HCT116 (cell line): ENCODE measurements around the gene KLF16. TPM values are rescaled to one million over a fixed set of nuclear protein-coding genes. Genes with fewer than 3 reads are reported as not detected.
A peak's percentile ranks its signal among the peaks of the same experiment; 100 is the strongest.

ENCODE experiments used
- ATAC-seq: fragments of 200-7000 bp; cut with Tn5 transposase; 2 replicates; pipeline ENCODE4 v1.9.1; 2020; ENCODE audit warnings: mild to moderate bottlenecking, moderate library complexity
- BruUV-seq: library from RNA; stranded (reverse); fragments of 400-500 nt; replicated peaks from 2 replicates; lab custom pipeline; 2021; lab: Mats Ljungman, UMichigan
- CTCF ChIA-PET: fragments of 300-600 bp; sonication (Branson Sonifier 250); formaldehyde crosslinking; loops from one replicate; lab custom pipeline; 2021; ENCODE audit warnings: antibody characterized with exemption; lab: Charles Lee
- POLR2A ChIA-PET: fragments of 300-600, 350-600 bp; sonication (Branson Sonifier 250); formaldehyde crosslinking; loops from one replicate; lab custom pipeline; 2021; ENCODE audit warnings: antibody characterized with exemption; lab: Charles Lee
- RAD21 ChIA-PET, 2 experiments: fragments of 300-600 bp; sonication (Branson Sonifier 250); formaldehyde crosslinking; loops; one replicate each; lab custom pipeline; 2023; ENCODE audit warnings: low total read pairs in 2 of 2; ENCODE audit not compliant: uncharacterized antibody in 2 of 2, unreplicated experiment in 2 of 2, low non-redundant PET in 1 of 2; lab: Charles Lee
- DNase-seq: peaks from one replicate; pipeline ENCODE4 v3.0.0-alpha.2; 2010; ENCODE audit warnings: low read depth, low spot score
- H2AFZ ChIP-seq: fragments of 200-600 bp; shearing (Covaris generic), sonication (generic); 2 replicates; pipeline ENCODE4 v1.6.1; 2017; ENCODE audit warnings: low read depth, mixed run types, mixed read lengths, antibody characterized with exemption, low read length; ENCODE audit not compliant: poor library complexity, severe bottlenecking
- H3K27ac ChIP-seq: 2 replicates; pipeline ENCODE4 v1.5.1; 2012; ENCODE audit warnings: low read depth, low read length
- H3K27me3 ChIP-seq: fragments of 200-600 bp; sonication (generic); 2 replicates; pipeline ENCODE4 v1.6.1; 2016; ENCODE audit warnings: mixed run types, low read length, mixed read lengths; ENCODE audit not compliant: insufficient read depth
- H3K36me3 ChIP-seq, 2 experiments: fragments of 200-500 bp in 1 of 2; fragments of 200-600 bp in 1 of 2; sonication (Bioruptor generic) in 1 of 2; sonication (generic) in 1 of 2; 2 replicates each; pipeline versions ENCODE4 v1.5.1 to v1.6.1; 2014 to 2016; ENCODE audit warnings: low read length in 2 of 2, inconsistent platforms in 1 of 2, mixed read lengths in 1 of 2, mixed run types in 1 of 2; ENCODE audit not compliant: insufficient read depth in 2 of 2, control insufficient read depth in 1 of 2
- H3K4me1 ChIP-seq, 2 experiments: fragments of 200-600 bp in 1 of 2; sonication (generic) in 1 of 2; 2 replicates each; pipeline versions ENCODE4 v1.5.1 to v1.6.1; 2012 to 2017; ENCODE audit warnings: low read length in 2 of 2, inconsistent platforms in 1 of 2, mild to moderate bottlenecking in 1 of 2, mixed read lengths in 1 of 2, mixed run types in 1 of 2, moderate library complexity in 1 of 2; ENCODE audit not compliant: insufficient read depth in 2 of 2, control insufficient read depth in 1 of 2
- H3K4me2 ChIP-seq: fragments of 200-600 bp; sonication (generic); 2 replicates; pipeline ENCODE4 v1.6.1; 2017; ENCODE audit warnings: mixed run types, low read length, mixed read lengths
- H3K4me3 ChIP-seq, 2 experiments: fragments of 200-600 bp in 1 of 2; sonication (generic) in 1 of 2; replicated peaks in 1 of 2; 2 replicates each; pipeline ENCODE4 v1.5.1; 2011 to 2016; ENCODE audit warnings: low read length in 2 of 2, control low read depth in 1 of 2, low read depth in 1 of 2, mild to moderate bottlenecking in 1 of 2, mixed read lengths in 1 of 2, mixed run types in 1 of 2
- H3K79me2 ChIP-seq: fragments of 200-600 bp; sonication (generic); 2 replicates; pipeline ENCODE4 v1.6.1; 2017; ENCODE audit warnings: mild to moderate bottlenecking, mixed run types, low read length, moderate library complexity, mixed read lengths; ENCODE audit not compliant: insufficient read depth
- H3K9ac ChIP-seq: fragments of 200-600 bp; sonication (generic); 2 replicates; pipeline ENCODE4 v1.6.1; 2016; ENCODE audit warnings: low read length, mixed read lengths
- H3K9me2 ChIP-seq: fragments of 200-600 bp; sonication (generic), shearing (Covaris generic); 2 replicates; pipeline ENCODE4 v1.6.1; 2017; ENCODE audit warnings: mixed run types, mild to moderate bottlenecking, moderate library complexity; ENCODE audit not compliant: insufficient read depth
- H3K9me3 ChIP-seq, 2 experiments: fragments of 200-500 bp in 1 of 2; fragments of 200-600 bp in 1 of 2; sonication (Bioruptor generic) in 1 of 2; sonication (generic) in 1 of 2; 2 replicates each; pipeline ENCODE4 v1.6.1; 2014 to 2017; ENCODE audit warnings: low read length in 2 of 2, mixed read lengths in 2 of 2, inconsistent platforms in 1 of 2, low read depth in 1 of 2, mild to moderate bottlenecking in 1 of 2, mixed run types in 1 of 2, moderate library complexity in 1 of 2; ENCODE audit not compliant: control insufficient read depth in 1 of 2, insufficient read depth in 1 of 2
- H4K20me1 ChIP-seq: fragments of 200-600 bp; sonication (generic), shearing (Covaris generic); 2 replicates; pipeline ENCODE4 v1.6.1; 2017; ENCODE audit warnings: mixed run types, mild to moderate bottlenecking, moderate library complexity; ENCODE audit not compliant: insufficient read depth
- CEBPB ChIP-seq: IDR thresholded peaks from 2 replicates; pipeline ENCODE4 v1.6.1; 2012; ENCODE audit warnings: low read depth
- CTCF ChIP-seq, 3 experiments: fragments of 200-600 bp in 1 of 3; sonication (generic) in 1 of 3; IDR thresholded peaks in 2 of 3; conservative IDR thresholded peaks in 1 of 3; 2 replicates each; pipeline ENCODE4 v1.5.1; 2012 to 2017; ENCODE audit warnings: low read depth in 2 of 3, low read length in 2 of 3, antibody characterized with exemption in 1 of 3, borderline replicate concordance in 1 of 3, control low read depth in 1 of 3, mild to moderate bottlenecking in 1 of 3, mixed read lengths in 1 of 3, mixed run types in 1 of 3, moderate library complexity in 1 of 3; ENCODE audit not compliant: insufficient read depth in 1 of 3
- EZH2 ChIP-seq: fragments of 200-600 bp; sonication (generic); IDR thresholded peaks from 2 replicates; pipeline ENCODE4 v1.6.1; 2017; ENCODE audit warnings: antibody characterized with exemption, mixed run types
- EZH2phosphoT487 ChIP-seq: fragments of 200-600 bp; IDR thresholded peaks from 2 replicates; pipeline ENCODE4 v1.6.1; 2018; ENCODE audit warnings: antibody characterized with exemption, borderline replicate concordance
- FOSL1 ChIP-seq: IDR thresholded peaks from 2 replicates; pipeline ENCODE4 v1.6.1; 2012; ENCODE audit warnings: low read depth
- POLR2AphosphoS5 ChIP-seq: IDR thresholded peaks from 2 replicates; pipeline ENCODE4 v1.6.1; 2011; ENCODE audit warnings: mild to moderate bottlenecking, low read depth, low read length, moderate library complexity
- SIN3A ChIP-seq: IDR thresholded peaks from 2 replicates; pipeline ENCODE4 v1.6.1; 2012; ENCODE audit warnings: low read depth
- TCF7L2 ChIP-seq: IDR thresholded peaks from 2 replicates; pipeline ENCODE4 v1.7.0; 2011; ENCODE audit warnings: borderline replicate concordance, inconsistent platforms; ENCODE audit not compliant: insufficient read depth, insufficient read length; ENCODE audit errors: extremely low read depth
- YY1 ChIP-seq: IDR thresholded peaks from 2 replicates; pipeline ENCODE4 v1.6.1; 2011; ENCODE audit warnings: low read length, low read depth, moderate library complexity, mild to moderate bottlenecking; ENCODE audit not compliant: insufficient replicate concordance; ENCODE audit errors: extremely low read depth
- ZBTB33 ChIP-seq: IDR thresholded peaks from 2 replicates; pipeline ENCODE4 v1.6.1; 2011; ENCODE audit warnings: mild to moderate bottlenecking, low read length, moderate library complexity; ENCODE audit not compliant: insufficient replicate concordance; ENCODE audit errors: extremely low read depth
- ZNF274 ChIP-seq: fragments of 200-500 bp; sonication (Bioruptor generic); IDR thresholded peaks from 2 replicates; pipeline ENCODE4 v1.6.1; 2014; ENCODE audit warnings: mild to moderate bottlenecking, low read depth, low read length, inconsistent platforms
- intact Hi-C: fragments of 100-400 bp; cut with micrococcal nuclease; formaldehyde crosslinking; loops from 2 replicates; pipeline ENCODE4 v1.10.0; 2022
- total RNA-seq: library from RNA; stranded (reverse); gene quantifications from one replicate; pipeline ENCODE4 v1.2.1, GENCODE V29; 2021; ENCODE audit not compliant: unreplicated experiment

KLF16 gene
- total RNA-seq, 1 experiment from 2014 or later = 64.3 TPM

DNA sequence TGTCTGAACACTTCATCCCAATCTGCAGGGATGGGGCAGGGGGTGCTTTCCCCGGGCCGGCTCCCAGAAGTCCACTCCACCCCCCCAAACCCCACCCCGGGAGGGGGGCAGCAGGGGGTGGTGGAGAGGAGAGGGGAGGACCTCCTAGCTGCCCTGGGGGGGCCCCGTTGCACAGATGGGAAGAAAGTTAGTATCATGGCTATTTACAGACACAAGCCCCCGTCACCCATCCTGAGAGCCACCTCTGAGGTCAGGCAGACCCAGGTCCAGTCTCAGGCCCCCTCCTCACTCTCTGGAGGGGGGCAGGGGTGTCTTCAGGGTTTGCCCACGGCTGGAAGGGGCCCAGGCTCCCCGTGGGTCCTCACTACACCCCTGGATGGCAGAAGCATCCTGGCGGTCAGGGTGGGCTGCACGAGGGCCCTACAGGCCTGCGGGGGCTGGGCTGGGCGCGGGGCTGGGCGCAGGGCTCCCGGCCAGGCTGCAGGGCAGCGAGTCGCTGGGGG is 9.3 kb downstream of the KLF16 start:
- Histone ChIP-seq H3K9me3 (no peaks in the 10 kb centered on the region), H3K27me3 (no peaks in the 10 kb centered on the region), H2AFZ (no peak overlapping the region), H3K79me2 (peaks cover 80% of the 10 kb centered on the region), H3K9me2 (no peaks in the 10 kb centered on the region), H3K4me3 (no peak overlapping the region), H3K4me1 (peaks cover 65 to 77% of the 10 kb centered on the region in 2 experiments), H4K20me1 (peaks cover 7% of the 10 kb centered on the region; the same call in 1 of the 2 replicates), H3K36me3 (peaks cover 0 to 7% of the 10 kb centered on the region in 2 experiments; a peak in 1 of 4 replicates), H3K4me2 (peak overlapping the region; percentile 83), H3K27ac (peak overlapping the region; percentile 88), H3K9ac (no peak overlapping the region; the same call in 1 of the 2 replicates)
- RAD21 ChIA-PET = no interaction called here
- intact Hi-C loops = no loop called here
- DNase-seq = no peak
- TF ChIP-seq YY1 (no peak), FOSL1 (no peak), TCF7L2 (no peak), SIN3A (no peak), EZH2phosphoT487 (no peak), EZH2 (no peak), ZNF274 (no peak)
- BruUV-seq = no TSS peak
- CTCF ChIA-PET = interaction anchor here (1.4 kb wide), 1 partner anchor 11 kb away, joined by 3 read pairs; no protein-coding TSS in a partner anchor
- POLR2A ChIA-PET = no interaction called here
- ATAC-seq = no peak

- RAD21 ChIA-PET = interaction anchor here in 1 of 2 experiments (0.6 kb wide), 1 partner anchor 81 kb away, joined by 4 read pairs; no protein-coding TSS in a partner anchor
- H3K4me2 ChIP-seq = peak overlapping the region; percentile 83
- H3K27me3 ChIP-seq = no peaks in the 10 kb centered on the region
- H3K4me3 ChIP-seq = peak overlapping the region; percentile 4 to 26; a peak in 1 of 4 replicates
- peaks cover 74% of the 10 kb centered on the region for H3K79me2 ChIP-seq
- intact Hi-C loops = no loop called here
- TSS peak; percentile 69 for BruUV-seq
- no peak overlapping the region for H2AFZ ChIP-seq
- peaks cover 7% of the 10 kb centered on the region; the same call in 1 of the 2 replicates for H4K20me1 ChIP-seq
- H3K9ac ChIP-seq = peak overlapping the region; percentile 47
- CTCF ChIA-PET = interaction anchor here (0.7 kb wide), 1 partner anchor 8 kb away, joined by 3 read pairs; no protein-coding TSS in a partner anchor
- DNase-seq (peak; percentile 68), ATAC-seq (peak; percentile 42)
- no peaks in the 10 kb centered on the region for H3K9me2 ChIP-seq
- TF ChIP-seq ZBTB33 = no peak
- TF ChIP-seq POLR2AphosphoS5 = 0 out of 2 replicates have a peak, but pooled peaks have one; percentile 14
- TF ChIP-seq CEBPB = no peak
- TF ChIP-seq FOSL1 = no peak
- peak in 2 of 3 experiments; percentile 83 to 98; a peak in 4 of 6 replicates for TF ChIP-seq CTCF (IDR thresholded peaks at IDR 0.05 in 2 of 3, conservative IDR thresholded peaks at IDR 0.05 in 1 of 3; ENCODE audit: borderline replicate concordance in 1 of 3, insufficient read depth in 1 of 3, low read depth in 2 of 3, low read length in 2 of 3)
- peaks cover 0 to 7% of the 10 kb centered on the region in 2 experiments; a peak in 1 of 4 replicates for H3K36me3 ChIP-seq
- no peaks in the 10 kb centered on the region for H3K9me3 ChIP-seq
- POLR2A ChIA-PET = no interaction called here
- H3K27ac ChIP-seq = peak overlapping the region; percentile 88
- H3K4me1 ChIP-seq = peaks cover 61 to 75% of the 10 kb centered on the region in 2 experiments
These were observed 9.9 kb downstream of the KLF16 start for GRCh38 chr19:1853295-1854038.
